RWPE2 (cell line): ENCODE results near the gene ARMH1.

Experiments
- ATAC-seq: fragments of 200-7000 bp; cut with Tn5 transposase; 3 replicates; pipeline ENCODE4 v1.9.1; 2021; ENCODE audit warnings: low read depth
- DNase-seq: peaks from one replicate; pipeline ENCODE4 v3.0.0-alpha.2; 2020; ENCODE audit warnings: low spot score
- H3K27ac ChIP-seq: fragments of 450-650 bp; 2 replicates; pipeline ENCODE4 v1.5.1; 2017; ENCODE audit warnings: mild to moderate bottlenecking; ENCODE audit not compliant: poor library complexity, severe bottlenecking
- H3K27me3 ChIP-seq: fragments of 250-450 bp; sonication (Bioruptor Pico); 2 replicates; pipeline ENCODE4 v1.5.1; 2021; ENCODE audit warnings: mild to moderate bottlenecking, moderate library complexity; ENCODE audit not compliant: insufficient read depth, poor library complexity, severe bottlenecking
- H3K36me3 ChIP-seq: fragments of 250-450 bp; sonication (Bioruptor Pico); 2 replicates; pipeline ENCODE4 v1.5.1; 2020; ENCODE audit warnings: low read depth, mild to moderate bottlenecking, moderate library complexity
- H3K4me1 ChIP-seq: fragments of 250-450 bp; sonication (Bioruptor Pico); 2 replicates; pipeline ENCODE4 v1.5.1; 2021; ENCODE audit warnings: mild to moderate bottlenecking, moderate library complexity; ENCODE audit not compliant: insufficient read depth, poor library complexity, severe bottlenecking
- H3K4me3 ChIP-seq: fragments of 250-450 bp; sonication (Bioruptor Pico); 2 replicates; pipeline ENCODE4 v1.5.1; 2021; ENCODE audit warnings: mild to moderate bottlenecking, moderate library complexity; ENCODE audit not compliant: severe bottlenecking
- H3K9me3 ChIP-seq: fragments of 250-450 bp; sonication (Bioruptor Pico); 2 replicates; pipeline ENCODE4 v1.5.1; 2021; ENCODE audit warnings: mild to moderate bottlenecking, moderate library complexity; ENCODE audit not compliant: severe bottlenecking
- TF ChIP-seq, protein P1 (sequence below): fragments of 450-650 bp; IDR thresholded peaks from one replicate; pipeline ENCODE4 v1.5.1; 2017; ENCODE audit warnings: mild to moderate bottlenecking, moderate library complexity; ENCODE audit not compliant: poor library complexity, severe bottlenecking

Gene ARMH1

DNA sequence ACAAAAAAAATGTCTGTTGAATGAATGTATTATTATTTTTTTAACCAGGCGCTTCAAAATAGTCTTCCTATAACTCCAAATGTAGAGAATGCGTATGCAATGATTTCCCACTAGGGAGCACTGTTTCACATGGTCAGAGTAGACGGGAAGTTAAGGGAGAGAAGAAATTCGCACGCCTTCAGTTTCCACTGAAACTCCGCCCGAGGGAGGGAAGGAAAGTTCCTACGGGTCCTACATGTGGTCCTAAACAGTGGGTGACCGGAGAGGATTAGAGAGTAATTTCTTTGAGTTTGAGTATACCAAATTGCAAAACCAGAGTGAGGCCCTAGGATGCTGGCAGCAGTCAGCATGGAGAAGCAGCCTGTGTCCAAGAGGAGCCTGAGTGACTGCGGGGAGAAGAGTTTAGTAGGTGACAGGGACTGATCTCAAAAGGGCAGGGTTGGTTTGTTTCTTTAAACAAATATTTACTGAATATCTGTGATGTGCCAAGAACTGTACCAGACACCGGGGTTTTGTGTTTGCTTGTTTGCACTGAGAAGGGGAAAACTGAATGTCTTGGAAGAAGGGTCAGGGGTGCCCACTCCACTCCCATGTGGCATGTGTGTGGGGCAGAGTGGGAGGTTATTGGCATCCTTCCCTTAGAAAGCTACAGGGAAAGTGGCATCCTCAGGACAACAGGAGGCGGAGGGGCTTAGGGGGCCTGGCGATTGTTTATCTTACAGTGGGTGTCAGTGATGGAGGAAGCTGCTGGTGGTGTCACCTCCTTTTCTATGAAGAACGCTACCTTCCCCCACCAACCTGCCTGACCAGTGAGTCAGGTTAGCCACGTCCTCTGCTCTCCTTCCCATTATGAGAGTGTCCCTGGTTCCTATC is 33.7 kb downstream of the ARMH1 start:
- ATAC-seq (no peak), DNase-seq (no peak)
- Histone ChIP-seq H3K4me1 (no peaks in the 10 kb centered on the region), H3K27me3 (no peaks in the 10 kb centered on the region), H3K9me3 (no peaks in the 10 kb centered on the region), H3K4me3 (no peak overlapping the region), H3K36me3 (no peaks in the 10 kb centered on the region), H3K27ac (no peak overlapping the region)
- TF ChIP-seq, protein P1, sequence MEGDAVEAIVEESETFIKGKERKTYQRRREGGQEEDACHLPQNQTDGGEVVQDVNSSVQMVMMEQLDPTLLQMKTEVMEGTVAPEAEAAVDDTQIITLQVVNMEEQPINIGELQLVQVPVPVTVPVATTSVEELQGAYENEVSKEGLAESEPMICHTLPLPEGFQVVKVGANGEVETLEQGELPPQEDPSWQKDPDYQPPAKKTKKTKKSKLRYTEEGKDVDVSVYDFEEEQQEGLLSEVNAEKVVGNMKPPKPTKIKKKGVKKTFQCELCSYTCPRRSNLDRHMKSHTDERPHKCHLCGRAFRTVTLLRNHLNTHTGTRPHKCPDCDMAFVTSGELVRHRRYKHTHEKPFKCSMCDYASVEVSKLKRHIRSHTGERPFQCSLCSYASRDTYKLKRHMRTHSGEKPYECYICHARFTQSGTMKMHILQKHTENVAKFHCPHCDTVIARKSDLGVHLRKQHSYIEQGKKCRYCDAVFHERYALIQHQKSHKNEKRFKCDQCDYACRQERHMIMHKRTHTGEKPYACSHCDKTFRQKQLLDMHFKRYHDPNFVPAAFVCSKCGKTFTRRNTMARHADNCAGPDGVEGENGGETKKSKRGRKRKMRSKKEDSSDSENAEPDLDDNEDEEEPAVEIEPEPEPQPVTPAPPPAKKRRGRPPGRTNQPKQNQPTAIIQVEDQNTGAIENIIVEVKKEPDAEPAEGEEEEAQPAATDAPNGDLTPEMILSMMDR, result peak; percentile 10

DNA sequence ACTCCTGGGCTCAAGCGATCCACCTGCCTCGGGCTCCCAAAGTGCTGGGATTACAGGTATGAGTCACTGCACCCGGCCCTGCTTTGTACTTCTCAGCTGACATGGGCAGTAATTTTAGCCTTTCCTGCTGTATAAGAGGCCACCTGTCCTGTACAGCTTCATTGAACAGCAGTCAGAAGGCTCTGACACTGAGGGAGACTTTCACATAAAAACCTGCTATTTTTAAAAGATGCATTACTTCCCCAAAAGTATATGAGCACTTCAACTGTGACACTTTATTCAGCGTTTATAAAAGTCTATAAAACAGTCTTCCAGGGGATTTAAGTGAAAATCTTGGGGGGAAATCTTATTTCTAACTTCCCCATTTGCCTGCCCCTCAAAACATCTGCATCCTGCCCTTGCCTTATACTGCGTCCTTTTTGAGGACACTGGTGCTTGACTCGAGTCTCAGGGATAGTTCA is 38.8 kb downstream of the ARMH1 start:
- peak; percentile 82 for ATAC-seq
- Histone ChIP-seq H3K27me3 (no peaks in the 10 kb centered on the region), H3K36me3 (no peaks in the 10 kb centered on the region), H3K4me1 (no peaks in the 10 kb centered on the region), H3K27ac (no peak overlapping the region), H3K9me3 (no peaks in the 10 kb centered on the region), H3K4me3 (no peak overlapping the region)
- TF ChIP-seq, protein P1, result no peak
- no peak for DNase-seq

DNA sequence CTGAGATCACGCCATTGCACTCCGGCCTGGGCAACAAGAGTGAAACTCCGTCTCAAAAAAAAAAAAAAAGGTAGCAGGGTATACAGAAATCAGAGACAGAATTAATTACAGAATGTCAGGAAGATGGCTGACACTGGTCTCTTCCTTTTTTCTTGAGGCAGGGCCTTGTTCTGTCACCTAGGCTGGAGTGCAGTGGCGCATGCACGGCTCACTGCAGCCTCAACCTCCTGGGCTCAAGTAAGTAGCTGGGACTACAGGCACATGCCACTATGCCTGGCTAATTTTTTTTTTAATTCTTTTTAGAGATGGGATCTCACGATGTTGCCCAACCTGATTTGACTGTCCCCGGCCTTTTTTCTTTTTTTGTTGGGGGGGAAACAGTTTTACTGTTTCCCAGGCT is 40.0 kb downstream of the ARMH1 start:
- ATAC-seq (no peak), DNase-seq (no peak)
- H3K36me3 ChIP-seq, result no peaks in the 10 kb centered on the region
- H3K4me1 ChIP-seq, result no peaks in the 10 kb centered on the region
- no peaks in the 10 kb centered on the region for H3K9me3 ChIP-seq
- H3K27me3 ChIP-seq, result no peaks in the 10 kb centered on the region
- TF ChIP-seq, protein P1, result no peak
- no peak overlapping the region for H3K27ac ChIP-seq
- H3K4me3 ChIP-seq, result no peak overlapping the region

DNA sequence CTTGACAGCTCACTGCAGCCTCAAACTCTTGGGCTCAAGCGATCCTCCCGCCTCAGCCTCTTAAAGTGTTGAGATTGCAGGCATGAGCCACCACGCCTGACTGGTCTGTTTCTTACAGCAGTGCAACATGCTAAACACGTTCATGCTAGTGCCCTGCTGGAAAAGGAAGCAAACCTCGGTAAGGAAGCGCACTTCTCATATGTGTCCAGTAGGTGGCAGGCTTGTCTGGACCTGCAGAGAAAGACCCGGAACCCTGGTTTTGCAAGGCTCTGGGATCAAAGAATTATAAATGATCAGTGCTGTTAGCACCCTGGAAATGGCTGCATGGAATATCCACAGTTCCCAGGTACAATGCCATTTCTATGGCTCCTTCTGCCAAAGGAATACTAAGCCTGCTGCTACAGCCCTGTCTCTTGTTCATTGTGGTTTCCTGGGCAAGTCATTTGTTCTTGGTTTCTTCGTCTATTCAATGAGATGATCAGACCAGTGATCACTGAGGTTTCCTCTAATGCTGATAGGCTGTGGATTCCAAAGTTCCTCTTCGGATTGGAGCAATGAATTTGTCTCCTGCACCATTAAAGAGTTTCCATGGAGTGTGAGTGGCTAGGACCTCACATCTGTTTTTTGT is 40.5 kb downstream of the ARMH1 start:
- Histone ChIP-seq H3K4me3 (no peak overlapping the region), H3K4me1 (no peaks in the 10 kb centered on the region), H3K27me3 (no peaks in the 10 kb centered on the region), H3K9me3 (no peaks in the 10 kb centered on the region), H3K36me3 (no peaks in the 10 kb centered on the region), H3K27ac (no peak overlapping the region)
- ATAC-seq (peak; percentile 60), DNase-seq (no peak)
- TF ChIP-seq, protein P1, result peak; percentile 92
